Gastroesophageal sphincter (tissue), 3 donors: ENCODE results near the gene MTA2.

ENCODE experiments used
- CTCF ChIP-seq, 4 experiments: fragments of 200-600 bp in 2 of 4; fragments of 450-650 bp in 2 of 4; sonication (generic) in 1 of 4; IDR thresholded peaks; one replicate each; pipeline ENCODE4 v1.5.1; 2017 to 2019; ENCODE audit warnings: antibody characterized with exemption in 4 of 4, mild to moderate bottlenecking in 2 of 4, moderate library complexity in 2 of 4
- POLR2A ChIP-seq, 2 donors: fragments of 450-650 bp; IDR thresholded peaks; one replicate each; pipeline ENCODE4 v1.6.1; 2017; ENCODE audit warnings: antibody characterized with exemption in 2 of 2, mild to moderate bottlenecking in 2 of 2, moderate library complexity in 1 of 2

DNA sequence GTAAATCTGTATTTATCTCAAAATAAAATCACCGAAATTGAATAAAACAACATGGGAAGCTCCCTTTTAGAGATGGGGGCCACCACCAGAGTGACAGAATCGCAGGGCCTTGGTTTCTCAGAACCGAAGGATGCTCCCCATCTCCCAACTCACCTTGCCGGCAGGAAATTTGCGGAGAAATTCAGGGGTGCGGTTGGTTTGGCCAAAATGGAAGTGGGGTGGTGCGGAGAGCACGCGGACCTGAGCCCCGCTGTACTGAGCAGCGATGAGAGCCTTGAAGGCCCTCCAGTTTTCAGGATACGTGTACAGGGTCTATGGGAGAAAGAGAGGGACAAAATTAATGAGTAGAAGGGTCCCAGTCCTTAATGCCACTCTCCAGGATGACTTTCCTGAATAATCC lies 29.2 kb downstream of the MTA2 start:
- TF ChIP-seq POLR2A (IDR thresholded peaks at IDR 0.05) (no peak), CTCF (IDR thresholded peaks at IDR 0.05) (no peak)
